G401 (cell line): Measurements from ENCODE around the gene PDZD2. TPM values are rescaled to one million over a fixed set of nuclear protein-coding genes. Genes with fewer than 3 reads are reported as not detected.
A peak's percentile ranks its signal among the peaks of the same experiment; 100 is the strongest.
"Not testable (repeated sequence)": the region's sequence is repeated elsewhere in the genome, so short reads cannot be mapped to it uniquely, and the experiment has no call there.

ENCODE experiments used
- DNase-seq: peaks from one replicate; pipeline ENCODE4 v3.0.0-alpha.2; 2015; ENCODE audit warnings: low spot score
- in situ Hi-C: cut with HindIII; loops from 2 replicates; pipeline ENCODE4 v1.10.0; 2016; ENCODE audit warnings: low sequenced_read_pairs, mixed read lengths
- total RNA-seq: library from RNA; depleted of rRNA; stranded (reverse); fragments of >200 nt; shearing (Covaris generic); gene quantifications from 2 replicates; pipeline ENCODE4 v1.2.3, GENCODE V29; 2014

Gene PDZD2
- total RNA-seq, 1 experiment from 2014 or later: 9.3 TPM

- in situ Hi-C loops: no loop called here
- no peak for DNase-seq
These were observed 116.8 kb downstream of the PDZD2 start for GRCh38 chr5:31755676-31756230.

- no peak for DNase-seq
- in situ Hi-C loops: no loop called here
These were observed 118.9 kb downstream of the PDZD2 start for GRCh38 chr5:31757806-31758205.

- no peak for DNase-seq
- in situ Hi-C loops: no loop called here
These were observed 120.0 kb downstream of the PDZD2 start for GRCh38 chr5:31758803-31759425.

- in situ Hi-C loops: no loop called here
- no peak for DNase-seq
These were observed 121.0 kb downstream of the PDZD2 start for GRCh38 chr5:31759925-31760324.

- DNase-seq: no peak
- in situ Hi-C loops: no loop called here
These were observed 122.9 kb downstream of the PDZD2 start for GRCh38 chr5:31761877-31762276.

GRCh38 chr5:31763424-31763823, 124.5 kb downstream of the PDZD2 start:
- DNase-seq: no peak
- in situ Hi-C loops: no loop called here

GRCh38 chr5:31764687-31765086, 125.8 kb downstream of the PDZD2 start:
- in situ Hi-C loops: not testable (repeated sequence)

GRCh38 chr5:31767335-31768031, 128.6 kb downstream of the PDZD2 start:
- DNase-seq: no peak
- in situ Hi-C loops: no loop called here

More at GRCh38 chr5:31764687-31765086, 125.8 kb downstream of the PDZD2 start:
- DNase-seq: not testable (repeated sequence)

- DNase-seq: no peak
- in situ Hi-C loops: no loop called here
These were observed 129.1 kb downstream of the PDZD2 start for GRCh38 chr5:31768046-31768445.

GRCh38 chr5:31768784-31769183, 129.9 kb downstream of the PDZD2 start:
- DNase-seq: peak; percentile 55
- in situ Hi-C loops: no loop called here

GRCh38 chr5:31769530-31769929, 130.6 kb downstream of the PDZD2 start:
- in situ Hi-C loops: no loop called here
- DNase-seq: no peak

- DNase-seq: no peak
- in situ Hi-C loops: no loop called here
These were observed 131.3 kb downstream of the PDZD2 start for GRCh38 chr5:31770132-31770720.

GRCh38 chr5:31770998-31771397, 132.1 kb downstream of the PDZD2 start:
- in situ Hi-C loops: no loop called here
- no peak for DNase-seq

GRCh38 chr5:31771500-31771899, 132.6 kb downstream of the PDZD2 start:
- in situ Hi-C loops: no loop called here
- DNase-seq: no peak

GRCh38 chr5:31776294-31776693, 137.4 kb downstream of the PDZD2 start:
- in situ Hi-C loops, DNase-seq: not testable (repeated sequence)

- DNase-seq: no peak
- in situ Hi-C loops: no loop called here
These were observed 138.2 kb downstream of the PDZD2 start for GRCh38 chr5:31776976-31777651.

- DNase-seq: no peak
- in situ Hi-C loops: no loop called here
These were observed 142.8 kb downstream of the PDZD2 start for GRCh38 chr5:31781772-31782171.

GRCh38 chr5:31783086-31783645, 144.2 kb downstream of the PDZD2 start:
- DNase-seq: no peak
- in situ Hi-C loops: no loop called here

GRCh38 chr5:31783731-31784130, 144.8 kb downstream of the PDZD2 start:
- in situ Hi-C loops: no loop called here
- peak; percentile 99 for DNase-seq
